T-helper 22 cell (primary cell): ENCODE measurements around the gene HES5.

ENCODE experiments used
- DNase-seq: peaks from one replicate; pipeline ENCODE4 v3.0.0-alpha.2; 2020; ENCODE audit warnings: low read depth

HES5 gene

GRCh38 chr1:2499986-2500596, 30.0 kb downstream of the HES5 start:
- no peak for DNase-seq

- no peak for DNase-seq
These were observed 30.8 kb downstream of the HES5 start for GRCh38 chr1:2499260-2499659.

GRCh38 chr1:2498648-2499047, 31.4 kb downstream of the HES5 start:
- DNase-seq = no peak

GRCh38 chr1:2497891-2498290, 32.2 kb downstream of the HES5 start:
- DNase-seq = no peak

- no peak for DNase-seq
These were observed 33.3 kb downstream of the HES5 start for GRCh38 chr1:2496746-2497145.

- DNase-seq = no peak
These were observed 33.9 kb downstream of the HES5 start for GRCh38 chr1:2496087-2496622.

GRCh38 chr1:2495546-2495945, 34.5 kb downstream of the HES5 start:
- DNase-seq = no peak

GRCh38 chr1:2495026-2495425, 35.0 kb downstream of the HES5 start:
- DNase-seq = no peak

- DNase-seq = no peak
These were observed 35.8 kb downstream of the HES5 start for GRCh38 chr1:2494323-2494693.

- no peak for DNase-seq
These were observed 36.3 kb downstream of the HES5 start for GRCh38 chr1:2493691-2494322.

- DNase-seq = no peak
These were observed 36.8 kb downstream of the HES5 start for GRCh38 chr1:2493218-2493617.

- no peak for DNase-seq
These were observed 38.0 kb downstream of the HES5 start for GRCh38 chr1:2492091-2492490.

- DNase-seq = no peak
These were observed 40.4 kb downstream of the HES5 start for GRCh38 chr1:2489615-2490014.

- DNase-seq = no peak
These were observed 41.4 kb downstream of the HES5 start for GRCh38 chr1:2488688-2489087.

- DNase-seq = no peak
These were observed 43.5 kb downstream of the HES5 start for GRCh38 chr1:2486558-2486957.

- DNase-seq = no peak
These were observed 44.0 kb downstream of the HES5 start for GRCh38 chr1:2486041-2486440.

- DNase-seq = no peak
These were observed 46.1 kb downstream of the HES5 start for GRCh38 chr1:2483970-2484369.

- no peak for DNase-seq
These were observed 47.0 kb downstream of the HES5 start for GRCh38 chr1:2483026-2483425.

- DNase-seq = no peak
These were observed 47.5 kb downstream of the HES5 start for GRCh38 chr1:2482588-2482987.

- DNase-seq = no peak
These were observed 48.2 kb downstream of the HES5 start for GRCh38 chr1:2481885-2482284.

- no peak for DNase-seq
These were observed 49.1 kb downstream of the HES5 start for GRCh38 chr1:2480986-2481364.

GRCh38 chr1:2480236-2480985, 49.7 kb downstream of the HES5 start:
- no peak for DNase-seq

- no peak for DNase-seq
These were observed 50.4 kb downstream of the HES5 start for GRCh38 chr1:2479618-2480017.
